Measurements from ENCODE around the gene SYNJ2. TPM values are rescaled to one million over a fixed set of nuclear protein-coding genes. Genes with fewer than 3 reads are reported as not detected.

SYNJ2 gene
- total RNA-seq, 1 experiment from 2014 or later, result 29.1 TPM

- BruUV-seq (replicated peaks), result no TSS peak
- Mint-ChIP-seq H3K4me3 (ENCODE audit: low read depth, unreplicated experiment) (no peak overlapping the region), H3K36me3 (ENCODE audit: insufficient read depth, unreplicated experiment) (peaks cover 25% of the 10 kb centered on the region), H3K4me1 (ENCODE audit: low read depth, unreplicated experiment) (peaks cover 25% of the 10 kb centered on the region), H3K27ac (ENCODE audit: unreplicated experiment) (peak overlapping the region; percentile 2), H3K27me3 (ENCODE audit: unreplicated experiment) (peaks cover 19% of the 10 kb centered on the region), H3K9me3 (ENCODE audit: low read depth, unreplicated experiment) (no peaks in the 10 kb centered on the region)
- DNase-seq, result no peak
- no peak for TF ChIP-seq CTCF (IDR thresholded peaks at IDR 0.05; ENCODE audit: unreplicated experiment)
- CTCF ChIA-PET, result no interaction called here
- intact Hi-C loops (cut with micrococcal nuclease; ENCODE audit: unreplicated experiment), result no loop called here
Observed at GRCh38 chr6:157977176-157977804, 4.4 kb upstream of the SYNJ2 start.

GRCh38 chr6:157978021-157978783 is 3.5 kb upstream of the SYNJ2 start:
- H3K4me3 Mint-ChIP-seq (ENCODE audit: low read depth, unreplicated experiment), result no peak overlapping the region
- CTCF ChIA-PET, result no interaction called here
- no peak for DNase-seq
- H3K27ac Mint-ChIP-seq (ENCODE audit: unreplicated experiment), result no peak overlapping the region
- no TSS peak for BruUV-seq (replicated peaks)
- H3K27me3 Mint-ChIP-seq (ENCODE audit: unreplicated experiment), result peaks cover 19% of the 10 kb centered on the region
- TF ChIP-seq CTCF (IDR thresholded peaks at IDR 0.05; ENCODE audit: unreplicated experiment), result no peak
- H3K36me3 Mint-ChIP-seq (ENCODE audit: insufficient read depth, unreplicated experiment), result peaks cover 35% of the 10 kb centered on the region
- no peaks in the 10 kb centered on the region for H3K9me3 Mint-ChIP-seq (ENCODE audit: low read depth, unreplicated experiment)
- intact Hi-C loops (cut with micrococcal nuclease; ENCODE audit: unreplicated experiment), result no loop called here
- H3K4me1 Mint-ChIP-seq (ENCODE audit: low read depth, unreplicated experiment), result peaks cover 29% of the 10 kb centered on the region

GRCh38 chr6:157980288-157981131 is 1.2 kb upstream of the SYNJ2 start:
- CTCF ChIA-PET, result no interaction called here
- no peak for TF ChIP-seq CTCF (IDR thresholded peaks at IDR 0.05; ENCODE audit: unreplicated experiment)
- no peaks in the 10 kb centered on the region for H3K9me3 Mint-ChIP-seq (ENCODE audit: low read depth, unreplicated experiment)
- H3K4me3 Mint-ChIP-seq (ENCODE audit: low read depth, unreplicated experiment), result peak overlapping the region; percentile 79
- BruUV-seq (replicated peaks), result no TSS peak
- peaks cover 36% of the 10 kb centered on the region for H3K36me3 Mint-ChIP-seq (ENCODE audit: insufficient read depth, unreplicated experiment)
- peaks cover 19% of the 10 kb centered on the region for H3K27me3 Mint-ChIP-seq (ENCODE audit: unreplicated experiment)
- intact Hi-C loops (cut with micrococcal nuclease; ENCODE audit: unreplicated experiment), result no loop called here
- no peak overlapping the region for H3K27ac Mint-ChIP-seq (ENCODE audit: unreplicated experiment)
- no peak for DNase-seq
- peaks cover 29% of the 10 kb centered on the region for H3K4me1 Mint-ChIP-seq (ENCODE audit: low read depth, unreplicated experiment)

DNA sequence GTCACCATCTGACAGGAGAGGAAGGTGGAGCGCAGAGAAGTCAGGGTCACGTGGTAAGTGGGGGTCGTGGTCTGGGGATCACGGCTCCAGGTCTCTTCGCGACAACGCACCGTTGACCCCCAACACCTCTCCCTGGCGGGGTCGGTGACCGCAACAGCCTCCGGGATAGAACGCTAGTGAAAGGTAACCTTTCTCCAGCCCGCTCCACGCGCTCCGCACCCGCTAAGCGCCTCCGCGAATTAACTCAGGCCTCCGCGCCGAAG is 600 bp upstream of the SYNJ2 start:
- H3K4me1 Mint-ChIP-seq (ENCODE audit: low read depth, unreplicated experiment), result peaks cover 30% of the 10 kb centered on the region
- TF ChIP-seq CTCF (IDR thresholded peaks at IDR 0.05; ENCODE audit: unreplicated experiment), result no peak
- H3K9me3 Mint-ChIP-seq (ENCODE audit: low read depth, unreplicated experiment), result no peaks in the 10 kb centered on the region
- peak overlapping the region; percentile 79 for H3K4me3 Mint-ChIP-seq (ENCODE audit: low read depth, unreplicated experiment)
- peaks cover 19% of the 10 kb centered on the region for H3K27me3 Mint-ChIP-seq (ENCODE audit: unreplicated experiment)
- intact Hi-C loops (cut with micrococcal nuclease; ENCODE audit: unreplicated experiment), result no loop called here
- peaks cover 36% of the 10 kb centered on the region for H3K36me3 Mint-ChIP-seq (ENCODE audit: insufficient read depth, unreplicated experiment)
- BruUV-seq (replicated peaks), result no TSS peak
- CTCF ChIA-PET, result interaction anchor here (1.4 kb wide), 1 partner anchor 79 kb away, joined by 4 read pairs; no protein-coding TSS in a partner anchor
- H3K27ac Mint-ChIP-seq (ENCODE audit: unreplicated experiment), result no peak overlapping the region
- no peak for DNase-seq

All from Calu3 (cell line).